IPS-NIHi11 (cell line): Measurements from ENCODE around the gene ADAMTS8.

Source experiments
- DNase-seq: peaks from one replicate; pipeline ENCODE4 v3.0.0; 2012; ENCODE audit warnings: mixed read lengths, low spot score

ADAMTS8 gene

DNA sequence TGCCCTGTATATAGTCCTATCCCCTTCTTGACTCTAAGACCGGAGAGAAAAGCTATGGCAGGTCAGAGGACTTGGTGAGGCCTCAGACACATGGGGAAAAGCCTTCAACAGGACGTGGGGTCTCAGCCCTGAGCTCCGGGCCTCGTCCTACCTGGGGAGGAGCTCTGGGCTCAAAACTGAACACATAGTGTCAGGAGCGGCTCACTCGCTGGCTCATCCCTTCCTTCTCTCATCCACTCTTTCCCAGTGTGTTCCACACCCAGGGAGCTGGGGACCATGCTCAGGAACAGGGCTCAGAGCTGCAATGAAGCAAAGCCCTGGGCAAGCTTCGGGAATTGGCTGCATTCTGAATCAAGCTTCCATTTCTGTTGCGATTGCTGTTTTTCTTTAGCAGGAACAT is 34.5 kb upstream of the ADAMTS8 start:
- no peak for DNase-seq

DNA sequence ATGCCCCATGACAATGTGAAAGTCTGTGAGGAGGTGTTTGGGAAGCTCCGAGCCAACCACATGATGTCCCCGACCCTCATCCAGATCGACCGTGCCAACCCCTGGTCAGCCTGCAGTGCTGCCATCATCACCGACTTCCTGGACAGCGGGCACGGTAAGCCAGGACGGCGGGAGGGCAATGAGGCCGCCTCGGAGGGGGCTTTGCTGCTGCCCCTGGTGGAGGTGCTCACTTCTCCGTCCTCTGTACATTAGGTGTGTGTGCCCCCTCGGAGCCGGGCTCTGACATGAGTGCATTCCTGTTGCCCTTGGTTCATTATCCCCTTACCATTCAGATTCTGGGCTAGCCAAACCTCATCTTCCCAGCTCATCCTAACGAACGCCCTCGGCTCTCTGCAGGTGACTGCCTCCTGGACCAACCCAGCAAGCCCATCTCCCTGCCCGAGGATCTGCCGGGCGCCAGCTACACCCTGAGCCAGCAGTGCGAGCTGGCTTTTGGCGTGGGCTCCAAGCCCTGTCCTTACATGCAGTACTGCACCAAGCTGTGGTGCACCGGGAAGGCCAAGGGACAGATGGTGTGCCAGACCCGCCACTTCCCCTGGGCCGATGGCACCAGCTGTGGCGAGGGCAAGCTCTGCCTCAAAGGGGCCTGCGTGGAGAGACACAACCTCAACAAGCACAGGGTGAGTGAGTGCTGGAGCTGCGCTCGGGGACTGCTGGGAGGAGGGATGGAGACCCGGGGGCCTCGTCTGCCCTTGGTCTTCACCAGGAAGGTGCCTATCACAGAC is 33.9 kb upstream of the ADAMTS8 start:
- DNase-seq = no peak

DNA sequence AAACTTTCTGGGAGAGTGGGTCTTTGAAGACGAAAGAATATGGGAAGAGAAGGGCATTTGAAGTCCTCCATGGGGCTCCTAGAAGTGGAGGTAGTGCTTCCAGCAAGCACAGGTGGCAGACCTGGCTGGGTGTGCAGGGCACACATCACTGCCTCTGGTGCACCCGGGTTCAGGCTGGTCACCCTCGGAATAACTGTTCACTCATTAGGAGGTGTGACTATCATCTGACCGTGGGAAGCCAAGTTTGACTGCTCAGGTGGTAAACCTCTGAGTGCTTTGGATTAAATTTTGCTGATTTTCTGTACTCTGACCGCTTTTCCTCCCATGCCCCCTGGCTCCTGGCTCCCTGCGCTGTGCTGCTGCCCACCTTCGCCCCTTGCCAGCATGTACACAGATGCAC is 31.1 kb upstream of the ADAMTS8 start:
- no peak for DNase-seq

- DNase-seq = no peak
Observed at GRCh38 chr11:130458410-130458729, 30.0 kb upstream of the ADAMTS8 start.

- DNase-seq = no peak
Observed at GRCh38 chr11:130457623-130458409, 29.4 kb upstream of the ADAMTS8 start.

- no peak for DNase-seq
Observed at GRCh38 chr11:130456286-130456685, 27.9 kb upstream of the ADAMTS8 start.

DNA sequence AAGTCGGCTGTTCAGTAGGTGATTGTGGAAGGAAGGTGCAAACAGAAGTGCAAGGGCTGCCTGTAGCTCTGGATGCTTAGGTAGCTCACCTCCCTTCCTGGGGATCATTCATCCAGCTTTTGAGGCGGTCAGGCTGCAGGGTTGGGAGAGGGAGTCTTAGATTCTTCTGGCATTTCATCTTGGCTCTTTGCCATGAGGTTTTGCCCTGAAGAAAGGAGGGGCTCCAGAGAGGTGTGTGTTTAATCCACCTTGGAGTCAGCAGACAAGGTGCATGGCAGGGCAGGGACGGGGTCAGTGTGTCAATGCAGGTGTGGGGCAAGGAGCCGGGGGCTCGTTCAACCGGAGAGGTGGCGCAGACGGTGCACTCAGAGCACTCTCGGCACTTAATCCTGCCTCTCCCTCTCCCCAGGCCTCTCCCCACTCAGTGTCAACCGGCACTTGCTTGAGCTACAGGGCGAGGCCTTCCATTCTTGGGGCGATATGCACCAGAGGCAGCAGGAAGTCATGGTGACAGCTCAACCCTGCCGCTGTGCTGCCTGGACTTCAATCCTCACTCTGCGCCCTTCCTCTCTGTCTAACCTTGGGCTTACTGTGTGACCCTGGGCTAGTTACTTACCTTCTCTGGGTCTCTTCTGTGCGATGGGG is 27.2 kb upstream of the ADAMTS8 start:
- DNase-seq = no peak

- no peak for DNase-seq
Observed at GRCh38 chr11:130454491-130455252, 26.3 kb upstream of the ADAMTS8 start.

DNA sequence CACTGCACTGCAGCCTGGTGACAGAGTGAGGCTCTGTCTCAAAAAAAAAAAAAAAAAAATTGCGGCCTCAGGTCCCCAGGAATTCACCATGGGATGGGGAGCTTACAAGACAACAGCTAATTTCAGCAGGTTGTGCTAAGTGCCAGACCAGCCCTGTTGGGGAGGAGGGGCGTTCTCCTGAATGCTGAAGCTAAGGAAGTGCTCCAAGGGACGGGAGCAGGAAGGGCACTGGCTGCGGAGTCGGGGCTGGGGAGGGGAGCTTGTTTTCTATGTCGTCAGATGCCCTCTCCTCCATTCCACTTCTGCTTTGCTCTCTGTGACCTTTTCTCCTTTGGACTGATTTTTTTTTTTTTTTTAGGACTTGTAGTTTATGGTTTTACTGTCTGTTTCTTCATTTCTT is 24.5 kb upstream of the ADAMTS8 start:
- no peak for DNase-seq

- DNase-seq = no peak
Observed at GRCh38 chr11:130452176-130452575, 23.8 kb upstream of the ADAMTS8 start.

DNA sequence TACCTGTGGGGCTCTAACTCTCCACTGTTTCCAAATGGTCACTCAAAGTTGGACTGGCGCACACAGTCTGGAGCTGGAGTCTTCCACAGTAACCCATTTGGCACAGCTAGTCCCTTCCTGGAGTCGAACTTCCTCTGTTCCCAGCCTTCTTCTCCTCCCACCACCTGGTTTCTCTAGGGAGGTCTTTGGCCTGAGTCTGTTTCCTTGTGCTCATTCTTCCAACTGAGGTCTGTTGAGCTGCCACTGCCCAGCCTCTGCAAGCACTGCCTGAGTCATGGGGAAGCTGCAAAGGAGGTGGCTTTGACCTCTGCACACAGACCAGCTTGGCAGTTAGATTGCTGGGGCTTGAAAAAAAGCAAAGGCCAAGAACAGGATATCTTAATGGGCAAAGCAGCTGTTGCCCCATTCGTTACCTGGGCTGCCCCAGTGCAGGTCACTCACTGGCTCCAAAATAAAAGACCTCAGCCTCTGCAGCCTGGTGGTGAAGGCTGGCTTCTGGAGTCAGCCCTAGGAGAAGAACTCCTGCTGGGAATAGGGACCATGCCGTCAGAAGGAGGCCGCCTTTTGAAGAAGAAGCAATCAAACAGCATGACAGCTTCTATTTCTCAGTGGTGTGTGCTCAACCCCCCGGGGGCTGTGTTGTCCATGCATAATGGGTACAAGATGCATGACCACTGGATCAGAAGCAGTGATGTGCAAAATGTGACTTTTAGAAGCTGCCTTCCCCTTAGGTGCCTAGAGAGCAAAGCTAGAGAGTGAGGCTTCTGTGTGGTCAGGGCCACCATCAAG is 23.0 kb upstream of the ADAMTS8 start:
- no peak for DNase-seq

DNA sequence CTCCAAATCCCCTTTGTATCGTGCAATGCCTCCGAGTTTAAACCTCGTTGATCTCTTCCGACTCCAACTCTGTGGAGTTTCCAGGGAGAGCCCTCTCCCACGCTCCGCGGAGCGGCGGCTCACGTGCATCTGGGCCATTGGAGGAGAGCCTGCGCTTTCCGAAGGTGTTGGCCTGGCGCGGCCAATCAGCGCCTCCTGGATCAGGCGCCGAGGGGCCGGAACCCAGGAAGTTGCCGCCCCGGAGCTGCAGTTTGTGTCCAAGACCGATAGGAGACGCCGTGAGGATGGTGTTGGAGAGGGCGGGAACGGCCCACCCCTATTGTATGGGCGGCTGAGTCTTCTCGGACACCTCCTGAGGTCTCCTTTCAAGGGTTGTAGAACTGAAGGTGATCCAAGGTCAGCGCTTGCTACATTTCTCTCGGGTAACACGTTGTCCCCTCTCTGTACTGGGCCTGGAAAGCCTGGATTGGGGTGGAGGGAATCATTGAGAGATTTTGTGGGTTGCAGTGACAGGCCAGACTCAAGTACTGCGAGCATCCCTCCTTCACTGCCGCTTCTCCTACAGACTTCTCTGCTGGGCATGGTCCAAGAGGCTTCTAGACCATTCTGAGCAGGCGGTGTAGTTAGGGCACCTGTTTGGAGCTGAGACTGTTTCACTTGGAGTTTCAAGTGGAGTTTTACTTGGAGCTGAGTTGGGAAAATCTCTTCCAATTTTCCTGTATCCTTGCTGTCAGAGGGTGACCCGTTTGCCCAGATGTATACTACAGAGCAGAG is 21.8 kb upstream of the ADAMTS8 start:
- DNase-seq = peak; percentile 95

GRCh38 chr11:130449310-130449990 is 21.0 kb upstream of the ADAMTS8 start:
- DNase-seq = peak; percentile 56

DNA sequence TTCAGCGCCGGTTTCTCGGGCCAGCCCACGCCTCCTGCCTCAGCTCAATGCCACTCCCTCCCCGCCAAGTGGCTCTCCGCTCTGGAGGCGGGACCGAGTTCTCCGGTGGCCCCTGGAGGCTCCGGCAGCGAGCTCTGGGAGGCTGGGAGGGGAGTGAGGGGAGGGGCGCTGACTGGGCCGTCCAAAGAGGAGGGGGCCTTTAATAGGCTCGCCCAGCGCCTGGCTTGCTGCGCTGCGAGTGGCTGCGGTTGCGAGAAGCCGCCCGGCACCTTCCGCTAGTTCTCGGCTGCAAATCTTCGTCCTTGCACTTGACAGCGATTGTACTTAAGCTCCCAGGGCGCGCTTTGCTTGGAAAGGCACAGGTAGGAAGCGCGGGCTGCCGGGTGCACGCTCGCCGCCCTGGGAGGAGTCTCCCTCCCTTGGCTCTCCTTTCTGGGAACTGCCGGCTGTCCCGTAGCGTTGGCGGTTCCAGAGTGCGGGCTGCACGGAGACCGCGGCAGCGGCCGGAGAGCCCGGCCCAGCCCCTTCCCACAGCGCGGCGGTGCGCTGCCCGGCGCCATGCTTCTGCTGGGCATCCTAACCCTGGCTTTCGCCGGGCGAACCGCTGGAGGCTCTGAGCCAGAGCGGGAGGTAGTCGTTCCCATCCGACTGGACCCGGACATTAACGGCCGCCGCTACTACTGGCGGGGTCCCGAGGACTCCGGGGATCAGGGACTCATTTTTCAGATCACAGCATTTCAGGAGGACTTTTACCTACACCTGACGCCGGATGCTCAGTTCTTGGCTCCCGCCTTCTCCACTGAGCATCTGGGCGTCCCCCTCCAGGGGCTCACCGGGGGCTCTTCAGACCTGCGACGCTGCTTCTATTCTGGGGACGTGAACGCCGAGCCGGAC is 20.3 kb upstream of the ADAMTS8 start, which contains the start of gene ADAMTS15:
Gene ADAMTS15, plus strand, starts transcription at position 230 of the 894 bp plus-strand sequence. Its CDS starts 329 bp downstream, at position 559.
- DNase-seq = peak; percentile 88

- no peak for DNase-seq
Observed at GRCh38 chr11:130448039-130448415, 19.6 kb upstream of the ADAMTS8 start.

DNA sequence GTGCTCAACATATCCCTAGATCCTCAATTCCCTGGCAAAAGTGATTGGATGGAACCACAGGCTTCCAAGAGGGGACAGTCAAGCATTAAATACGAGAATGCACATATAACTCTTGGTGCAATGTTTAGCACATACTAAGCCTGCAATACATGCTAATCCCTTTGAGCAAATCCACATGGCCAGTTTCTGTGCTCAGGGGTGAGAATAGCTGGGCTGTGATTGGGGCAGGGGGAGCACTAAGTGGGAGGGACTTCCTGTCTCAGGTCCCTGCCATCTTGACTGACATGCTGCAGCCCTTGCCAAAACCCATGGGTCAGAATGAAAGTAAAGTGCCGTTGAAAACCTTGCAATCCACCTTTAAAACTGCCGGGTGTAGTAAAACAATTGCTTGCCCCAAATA is 17.4 kb upstream of the ADAMTS8 start:
- no peak for DNase-seq

DNA sequence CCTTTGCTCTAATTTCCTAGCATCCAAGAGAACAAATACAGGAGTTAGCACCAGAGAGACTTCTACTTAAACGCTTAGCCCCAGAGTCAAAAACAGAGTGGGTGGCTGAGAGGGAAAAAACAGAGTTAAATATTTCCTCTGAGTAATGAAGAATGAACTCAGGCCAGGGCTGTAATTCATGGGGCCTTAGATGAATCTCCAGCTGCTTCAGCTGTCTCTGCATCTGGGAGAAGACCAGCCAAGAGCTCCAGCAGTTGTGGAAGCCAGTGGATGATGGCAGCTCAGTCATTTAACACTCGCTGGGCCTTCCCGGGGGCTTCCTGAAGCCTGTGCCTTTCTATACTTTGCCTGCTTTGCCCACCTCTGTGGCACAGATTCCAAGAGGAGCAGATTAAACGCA is 14.3 kb upstream of the ADAMTS8 start:
- DNase-seq = no peak

- DNase-seq = no peak
Observed at GRCh38 chr11:130441719-130442118, 13.3 kb upstream of the ADAMTS8 start.

DNA sequence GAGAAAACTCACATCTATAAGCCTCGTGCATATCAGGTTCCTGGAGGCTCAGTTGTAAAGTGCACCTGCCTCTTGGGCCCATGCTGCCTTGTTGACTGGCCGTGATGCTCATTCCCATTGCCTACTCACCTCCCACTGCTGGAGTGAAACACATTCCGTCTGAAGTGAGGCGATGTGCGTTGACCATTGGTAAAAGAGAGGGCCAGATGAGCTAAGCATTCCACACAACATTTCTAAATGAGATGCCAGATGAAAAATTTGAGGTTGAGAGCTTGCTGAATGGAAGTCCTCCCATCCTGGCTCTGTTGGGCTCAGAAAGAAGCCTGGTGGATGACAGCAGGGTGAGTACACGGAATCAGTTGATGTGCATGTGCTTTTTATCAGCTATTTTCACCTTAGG is 11.5 kb upstream of the ADAMTS8 start:
- no peak for DNase-seq
